ENCODE measurements around the gene DTNBP1. TPM values are rescaled to one million over a fixed set of nuclear protein-coding genes. Genes with fewer than 3 reads are reported as not detected.

DTNBP1 gene
- total RNA-seq, 4 donors from 2014 or later = 12.8 to 58.6 (median 26.2) TPM

GRCh38 chr6:15585760-15586214, 77.0 kb downstream of the DTNBP1 start:
- H3K4me1 ChIP-seq = no peaks in the 10 kb centered on the region
- TF ChIP-seq CTCF (IDR thresholded peaks at IDR 0.05) (no peak), POLR2A (IDR thresholded peaks at IDR 0.05) (no peak)
- no peak overlapping the region for H3K4me3 ChIP-seq
- H3K36me3 ChIP-seq = no peaks in the 10 kb centered on the region
- H3K27ac ChIP-seq = no peak overlapping the region
- no peaks in the 10 kb centered on the region for H3K9me3 ChIP-seq
- H3K27me3 ChIP-seq = no peaks in the 10 kb centered on the region
- no peak for DNase-seq

- DNase-seq = no peak
- no peak overlapping the region for H3K27ac ChIP-seq
- H3K36me3 ChIP-seq = no peaks in the 10 kb centered on the region
- no peaks in the 10 kb centered on the region for H3K9me3 ChIP-seq
- H3K4me1 ChIP-seq = no peaks in the 10 kb centered on the region
- no peaks in the 10 kb centered on the region for H3K27me3 ChIP-seq
- TF ChIP-seq POLR2A (IDR thresholded peaks at IDR 0.05) = no peak
- no peak for TF ChIP-seq CTCF (IDR thresholded peaks at IDR 0.05)
- no peak overlapping the region for H3K4me3 ChIP-seq
Observed at GRCh38 chr6:15582499-15582898, 80.3 kb downstream of the DTNBP1 start.

- Histone ChIP-seq H3K4me3 (no peak overlapping the region), H3K27ac (no peak overlapping the region), H3K36me3 (no peaks in the 10 kb centered on the region), H3K9me3 (no peaks in the 10 kb centered on the region), H3K27me3 (no peaks in the 10 kb centered on the region), H3K4me1 (no peaks in the 10 kb centered on the region)
- no peak for DNase-seq
- TF ChIP-seq CTCF (IDR thresholded peaks at IDR 0.05) = no peak
- TF ChIP-seq POLR2A (IDR thresholded peaks at IDR 0.05) = no peak
Observed at GRCh38 chr6:15581751-15582150, 81.1 kb downstream of the DTNBP1 start.

- Histone ChIP-seq H3K27me3 (no peaks in the 10 kb centered on the region), H3K4me3 (no peak overlapping the region), H3K4me1 (no peaks in the 10 kb centered on the region), H3K36me3 (no peaks in the 10 kb centered on the region), H3K27ac (no peak overlapping the region), H3K9me3 (no peaks in the 10 kb centered on the region)
- DNase-seq = no peak
- TF ChIP-seq CTCF (IDR thresholded peaks at IDR 0.05) (no peak), POLR2A (IDR thresholded peaks at IDR 0.05) (no peak)
Observed at GRCh38 chr6:15580326-15580725, 82.5 kb downstream of the DTNBP1 start.

GRCh38 chr6:15578716-15579391, 84.0 kb downstream of the DTNBP1 start:
- Histone ChIP-seq H3K36me3 (no peaks in the 10 kb centered on the region), H3K4me3 (no peak overlapping the region), H3K27me3 (no peaks in the 10 kb centered on the region), H3K27ac (no peak overlapping the region), H3K9me3 (no peaks in the 10 kb centered on the region), H3K4me1 (no peaks in the 10 kb centered on the region)
- TF ChIP-seq CTCF (IDR thresholded peaks at IDR 0.05) = no peak
- TF ChIP-seq POLR2A (IDR thresholded peaks at IDR 0.05) = no peak
- DNase-seq = no peak

All from Peyer's patch (tissue), 4 donors.